HepG2 (cell line): ENCODE data around the gene TXNL4A. TPM values are rescaled to one million over a fixed set of nuclear protein-coding genes. Genes with fewer than 3 reads are reported as not detected.

Source experiments
- ATF5 ChIP-seq: sonication (generic); formaldehyde crosslinking; IDR thresholded peaks from 2 replicates; pipeline ENCODE4 v1.4.0; 2020; ENCODE audit warnings: mild to moderate bottlenecking, low read depth, missing genetic modification reagents
- E2F1 ChIP-seq: sonication (generic); formaldehyde crosslinking; IDR thresholded peaks from 2 replicates; pipeline ENCODE4 v1.5.0; 2020; ENCODE audit warnings: missing genetic modification reagents
- HCFC1 ChIP-seq: fragments of 150-350 bp; IDR thresholded peaks from 2 replicates; pipeline ENCODE4 v1.6.1; 2014; ENCODE audit warnings: low read depth, low read length
- HIC2 ChIP-seq: sonication (generic); formaldehyde crosslinking; IDR thresholded peaks from 2 replicates; pipeline ENCODE4 v1.9.0; 2022; ENCODE audit warnings: low read depth, missing genetic modification reagents
- KAT7 ChIP-seq: IDR thresholded peaks from 2 replicates; pipeline ENCODE4 v1.6.1; 2018; ENCODE audit warnings: borderline replicate concordance, missing compliant biosample characterization
- MYPOP ChIP-seq: sonication (generic); formaldehyde crosslinking; IDR thresholded peaks from 2 replicates; pipeline ENCODE4 v1.8.1; 2023; ENCODE audit warnings: mild to moderate bottlenecking, moderate library complexity, missing genetic modification reagents
- POLR2AphosphoS5 ChIP-seq: IDR thresholded peaks from 2 replicates; pipeline ENCODE4 v1.6.1; 2012; ENCODE audit warnings: low read depth, low read length
- RARA ChIP-seq: IDR thresholded peaks from 2 replicates; pipeline ENCODE4 v1.6.1; 2016; ENCODE audit warnings: missing genetic modification reagents, missing compliant biosample characterization
- TGIF2 ChIP-seq: IDR thresholded peaks from 2 replicates; pipeline ENCODE4 v1.6.1; 2016; ENCODE audit warnings: control low read depth, missing compliant biosample characterization
- ZHX1 ChIP-seq: sonication (generic); formaldehyde crosslinking; IDR thresholded peaks from 2 replicates; pipeline ENCODE4 v1.8.1; 2022; ENCODE audit warnings: low read depth, mild to moderate bottlenecking, missing genetic modification reagents
- ZNF567 ChIP-seq: sonication (generic); formaldehyde crosslinking; IDR thresholded peaks from 2 replicates; pipeline ENCODE4 v1.8.1; 2023; ENCODE audit warnings: mild to moderate bottlenecking, missing genetic modification reagents, borderline replicate concordance
- ZNF574 ChIP-seq: sonication (generic); formaldehyde crosslinking; IDR thresholded peaks from 2 replicates; pipeline ENCODE4 v1.4.0; 2020; ENCODE audit warnings: missing genetic modification reagents
- ZNF629 ChIP-seq: sonication (generic); formaldehyde crosslinking; conservative IDR thresholded peaks from 2 replicates; pipeline ENCODE4 v1.5.0; 2020; ENCODE audit warnings: missing genetic modification reagents
- ZNF670 ChIP-seq: sonication (generic); formaldehyde crosslinking; IDR thresholded peaks from 2 replicates; pipeline ENCODE4 v1.8.0; 2022; ENCODE audit warnings: mild to moderate bottlenecking, missing genetic modification reagents, borderline replicate concordance
- ZNF713 ChIP-seq: sonication (generic); formaldehyde crosslinking; IDR thresholded peaks from 2 replicates; pipeline ENCODE4 v1.4.0; 2020; ENCODE audit warnings: mild to moderate bottlenecking, missing genetic modification reagents
- ZNF782 ChIP-seq: sonication (generic); formaldehyde crosslinking; IDR thresholded peaks from 2 replicates; pipeline ENCODE4 v1.4.0; 2020; ENCODE audit warnings: missing genetic modification reagents, mild to moderate bottlenecking, borderline replicate concordance
- ZNF850 ChIP-seq: sonication (generic); formaldehyde crosslinking; conservative IDR thresholded peaks from 2 replicates; pipeline ENCODE4 v1.9.0; 2021; ENCODE audit warnings: mild to moderate bottlenecking, missing genetic modification reagents
- polyA plus RNA-seq, 8 experiments: library from polyadenylated mRNA; depleted of rRNA in 3 of 8; stranded (reverse) in 7 of 8; unstranded in 1 of 8; fragments of >200 nt; fragmentation: Illumina TruSeq in 4 of 8; extraction: Trizol in 4 of 8; gene quantifications; 2 replicates each; pipeline versions ENCODE4 v1.2.1 to v1.2.3, GENCODE V29; 2011 to 2016; ENCODE audit warnings: low read depth in 4 of 8, missing spikeins in 1 of 8, mixed read lengths in 1 of 8; ENCODE audit not compliant: insufficient read depth in 1 of 8
- total RNA-seq, 5 experiments: library from RNA; depleted of rRNA; stranded (reverse); fragments of >200 nt; fragmentation: Illumina TruSeq; extraction: Trizol; gene quantifications; 2 replicates each; pipeline ENCODE4 v1.2.3, GENCODE V29; 2016; ENCODE audit warnings: low read depth in 1 of 5

Gene TXNL4A
- total and polyA plus RNA-seq, 2 of the 13 experiments (the other 11 are each of a cell fraction or from before 2014, with no cell fraction given) = 172 to 202 TPM

GRCh38 chr18:79964330-79965118 is 23.8 kb downstream of the TXNL4A start, which contains the start of gene HSBP1L1 (continued):
- TF ChIP-seq HIC2 (CRISPR knock-in tag) = no peak
- peak; percentile 25; the same call in 1 of the 2 replicates for TF ChIP-seq MYPOP (CRISPR knock-in tag)
- no peak; the same call in 1 of the 2 replicates for TF ChIP-seq E2F1
- TF ChIP-seq ZHX1 = peak; percentile 53; the same call in 1 of the 2 replicates
- TF ChIP-seq ZNF574 (CRISPR knock-in tag) = peak; percentile 47; the same call in 1 of the 2 replicates
- TF ChIP-seq ATF5 (CRISPR knock-in tag) = 0 out of 2 replicates have a peak, but pooled peaks have one; percentile 24
- peak; percentile 66 for TF ChIP-seq POLR2AphosphoS5
- peak; percentile 43; the same call in 1 of the 2 replicates for TF ChIP-seq RARA (CRISPR knock-in tag)
- TF ChIP-seq TGIF2 (CRISPR knock-in tag) = 0 out of 2 replicates have a peak, but pooled peaks have one; percentile 34
- TF ChIP-seq ZNF713 (CRISPR knock-in tag) = peak; percentile 68; the same call in 1 of the 2 replicates
- no peak for TF ChIP-seq HCFC1
- TF ChIP-seq KAT7 = 0 out of 2 replicates have a peak, but pooled peaks have one; percentile 67
- peak; percentile 65; the same call in 1 of the 2 replicates for TF ChIP-seq ZNF670 (CRISPR knock-in tag)
- TF ChIP-seq ZNF567 (CRISPR knock-in tag) = no peak
- 0 out of 2 replicates have a peak, but pooled peaks have one; percentile 61 for TF ChIP-seq ZNF850 (CRISPR knock-in tag)
- no peak for TF ChIP-seq ZNF629 (CRISPR knock-in tag)
- no peak; the same call in 1 of the 2 replicates for TF ChIP-seq ZNF782 (CRISPR knock-in tag)
